ENCODE measurements around the gene CHMP6.

Gene CHMP6

DNA sequence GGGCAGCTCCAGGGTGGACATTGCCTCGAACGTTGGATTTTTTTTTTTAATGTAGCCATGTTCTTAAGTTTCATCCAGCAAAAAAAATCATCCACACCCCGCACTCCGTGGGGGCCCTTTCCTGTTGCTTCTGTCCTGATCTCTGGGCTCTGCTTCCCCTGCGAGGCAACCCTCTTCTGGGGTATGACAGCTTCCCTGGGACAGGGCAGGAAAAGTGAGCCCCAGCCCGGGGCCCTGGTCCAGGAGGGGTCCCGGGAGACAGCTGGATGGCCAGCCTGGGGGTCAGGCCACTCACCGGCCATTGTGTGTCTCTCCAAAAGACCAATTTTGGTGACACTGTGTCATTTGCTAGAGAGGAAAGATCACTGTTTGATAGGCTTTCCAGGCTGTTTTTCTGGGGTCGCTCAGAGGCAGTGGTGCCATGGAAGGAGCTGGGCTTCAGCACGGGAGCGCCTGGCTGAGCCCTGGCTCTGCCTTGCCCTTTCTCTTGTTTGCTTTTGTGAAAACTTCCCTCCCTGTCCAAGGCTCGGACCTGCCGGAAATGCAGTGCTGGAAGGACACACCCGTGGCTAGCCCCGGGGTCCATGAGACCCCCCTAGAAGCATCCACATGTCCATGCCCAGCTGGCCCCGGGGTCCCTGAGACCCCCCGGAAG, 41.0 kb upstream of the CHMP6 start:
- H3K4me1 ChIP-seq (ENCODE audit: insufficient read depth, low read length), result no peaks in the 10 kb centered on the region
- H3K4me3 ChIP-seq (ENCODE audit: low read length), result no peak overlapping the region
- peaks cover 33% of the 10 kb centered on the region for H3K36me3 ChIP-seq (ENCODE audit: insufficient read depth, low read length)
- no peaks in the 10 kb centered on the region for H3K27me3 ChIP-seq (ENCODE audit: insufficient read depth, low read length)
- H3K9me3 ChIP-seq (ENCODE audit: low read length), result peaks cover 14% of the 10 kb centered on the region
- H2AFZ ChIP-seq (ENCODE audit: low read depth, low read length), result no peak overlapping the region

DNA sequence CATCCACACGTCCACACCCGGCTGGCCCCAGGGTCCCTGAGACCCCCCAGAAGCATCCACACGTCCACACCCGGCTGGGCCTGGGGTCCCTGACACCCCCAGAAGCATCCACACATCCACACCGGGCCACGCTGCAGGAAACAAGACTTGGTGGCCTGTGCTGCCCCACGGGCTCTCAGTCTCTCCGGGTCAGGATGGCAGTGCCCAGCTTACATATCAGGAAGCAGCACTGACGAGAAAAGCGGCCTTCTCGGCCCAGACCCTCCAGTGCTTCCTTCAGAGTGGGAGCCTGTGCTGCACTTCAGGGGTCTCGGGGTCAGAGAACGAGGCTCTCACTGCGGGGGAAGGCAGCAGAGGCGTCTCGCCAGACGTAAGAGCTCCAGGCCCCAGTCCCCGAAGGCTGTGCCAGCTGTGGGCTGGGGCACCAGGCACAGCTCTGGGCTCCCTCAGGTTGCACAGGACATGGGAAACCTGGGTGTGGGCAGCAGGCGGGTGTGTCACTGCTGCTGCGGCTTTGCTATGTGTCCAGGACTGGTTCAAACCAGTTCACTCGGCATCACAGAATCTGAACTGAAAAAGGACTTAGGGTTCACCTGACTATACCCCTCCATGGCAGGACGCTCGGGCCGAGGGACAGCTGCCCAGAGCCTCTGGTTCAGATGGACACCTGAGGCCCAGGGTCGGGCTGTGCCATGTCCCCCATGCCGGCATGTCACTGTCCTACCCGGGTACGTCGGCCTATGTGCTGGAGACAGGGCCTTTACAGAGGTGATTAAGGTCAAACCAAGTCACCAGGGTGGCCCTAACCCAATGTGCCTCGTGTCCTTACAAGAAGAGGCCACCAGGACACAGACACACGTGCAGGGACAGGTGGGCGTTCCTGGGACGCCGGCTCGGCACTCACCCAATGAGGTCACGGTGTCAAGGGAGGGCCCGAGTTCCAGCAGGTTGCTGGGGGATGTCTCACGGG, 40.2 kb upstream of the CHMP6 start:
- Histone ChIP-seq H3K9me3 (ENCODE audit: low read length) (peaks cover 7% of the 10 kb centered on the region), H3K27me3 (ENCODE audit: insufficient read depth, low read length) (no peaks in the 10 kb centered on the region), H3K4me3 (ENCODE audit: low read length) (no peak overlapping the region), H3K4me1 (ENCODE audit: insufficient read depth, low read length) (no peaks in the 10 kb centered on the region), H3K36me3 (ENCODE audit: insufficient read depth, low read length) (peaks cover 26% of the 10 kb centered on the region), H2AFZ (ENCODE audit: low read depth, low read length) (no peak overlapping the region)

DNA sequence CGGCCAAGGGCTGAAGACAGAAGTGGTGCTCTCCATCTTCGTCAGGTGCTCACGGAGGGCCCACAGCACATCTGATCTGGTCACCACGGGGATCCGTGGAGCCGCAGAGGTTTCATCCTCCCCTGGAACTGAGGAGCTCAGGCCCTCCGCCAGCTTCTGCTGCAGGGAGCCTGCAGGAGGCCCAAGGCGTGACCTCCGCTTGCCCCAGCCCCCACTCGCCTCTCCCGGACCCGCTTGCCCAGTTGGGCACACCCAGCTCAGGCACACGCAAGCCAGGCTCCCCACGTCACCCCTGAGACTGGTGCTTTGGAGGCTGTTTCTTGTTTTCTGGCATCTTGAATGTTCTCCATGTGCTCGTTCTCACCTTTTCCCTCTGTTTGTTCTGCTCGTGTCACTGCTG, 39.4 kb upstream of the CHMP6 start:
- H3K4me1 ChIP-seq (ENCODE audit: insufficient read depth, low read length), result no peaks in the 10 kb centered on the region
- no peak overlapping the region for H2AFZ ChIP-seq (ENCODE audit: low read depth, low read length)
- peaks cover 5% of the 10 kb centered on the region for H3K9me3 ChIP-seq (ENCODE audit: low read length)
- no peak overlapping the region for H3K4me3 ChIP-seq (ENCODE audit: low read length)
- H3K27me3 ChIP-seq (ENCODE audit: insufficient read depth, low read length), result no peaks in the 10 kb centered on the region
- H3K36me3 ChIP-seq (ENCODE audit: insufficient read depth, low read length), result peaks cover 17% of the 10 kb centered on the region

DNA sequence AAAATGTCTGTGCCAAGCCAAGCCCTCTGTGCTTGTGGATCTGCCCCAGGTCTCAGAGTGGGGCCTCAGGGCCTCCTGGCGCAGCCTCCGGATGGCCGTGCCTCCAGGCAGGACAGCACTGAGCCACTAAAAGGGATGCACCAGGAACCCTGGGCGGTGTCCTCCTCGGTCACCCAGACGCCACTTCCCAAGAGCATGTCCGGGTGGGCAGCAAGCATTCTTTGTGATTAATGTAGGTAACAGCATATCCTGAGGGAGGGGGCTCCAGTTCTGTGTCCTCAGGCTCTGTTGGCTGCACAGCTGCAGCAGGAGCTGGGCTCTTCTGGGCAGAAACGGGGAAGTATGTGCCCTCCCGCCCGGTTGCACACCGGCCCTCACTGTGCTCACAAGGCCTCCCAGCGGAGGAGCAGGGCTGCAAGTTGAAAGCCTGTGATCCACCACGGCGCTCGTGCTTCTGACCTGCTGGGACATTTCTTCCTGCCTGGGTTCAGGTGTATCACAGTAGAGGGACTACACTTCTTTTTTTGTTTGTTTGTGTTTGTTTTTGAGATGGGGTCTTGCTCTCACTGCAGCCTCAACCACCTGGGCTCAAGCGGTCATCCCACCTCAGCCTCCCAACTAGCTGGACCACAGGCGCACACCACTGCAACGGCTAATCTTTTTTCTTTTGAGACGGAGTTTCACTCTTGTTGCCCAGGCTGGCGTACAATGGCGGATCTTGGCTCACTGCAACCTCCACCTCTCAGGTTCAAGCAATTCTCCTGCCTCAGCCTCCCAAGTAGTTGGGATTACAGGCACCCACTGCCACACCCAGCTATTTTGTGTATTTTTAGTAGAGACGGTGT, 37.9 kb upstream of the CHMP6 start:
- no peaks in the 10 kb centered on the region for H3K4me1 ChIP-seq (ENCODE audit: insufficient read depth, low read length)
- H3K9me3 ChIP-seq (ENCODE audit: low read length), result peaks cover 5% of the 10 kb centered on the region
- no peak overlapping the region for H3K4me3 ChIP-seq (ENCODE audit: low read length)
- peaks cover 11% of the 10 kb centered on the region for H3K36me3 ChIP-seq (ENCODE audit: insufficient read depth, low read length)
- no peak overlapping the region for H2AFZ ChIP-seq (ENCODE audit: low read depth, low read length)
- no peaks in the 10 kb centered on the region for H3K27me3 ChIP-seq (ENCODE audit: insufficient read depth, low read length)

- Histone ChIP-seq H3K4me3 (ENCODE audit: low read length) (no peak overlapping the region), H3K27me3 (ENCODE audit: insufficient read depth, low read length) (no peaks in the 10 kb centered on the region), H3K4me1 (ENCODE audit: insufficient read depth, low read length) (no peaks in the 10 kb centered on the region), H3K36me3 (ENCODE audit: insufficient read depth, low read length) (peaks cover 8% of the 10 kb centered on the region), H3K9me3 (ENCODE audit: low read length) (peaks cover 5% of the 10 kb centered on the region), H2AFZ (ENCODE audit: low read depth, low read length) (no peak overlapping the region)
Measured at GRCh38 chr17:80955078-80955477, 36.6 kb upstream of the CHMP6 start.

DNA sequence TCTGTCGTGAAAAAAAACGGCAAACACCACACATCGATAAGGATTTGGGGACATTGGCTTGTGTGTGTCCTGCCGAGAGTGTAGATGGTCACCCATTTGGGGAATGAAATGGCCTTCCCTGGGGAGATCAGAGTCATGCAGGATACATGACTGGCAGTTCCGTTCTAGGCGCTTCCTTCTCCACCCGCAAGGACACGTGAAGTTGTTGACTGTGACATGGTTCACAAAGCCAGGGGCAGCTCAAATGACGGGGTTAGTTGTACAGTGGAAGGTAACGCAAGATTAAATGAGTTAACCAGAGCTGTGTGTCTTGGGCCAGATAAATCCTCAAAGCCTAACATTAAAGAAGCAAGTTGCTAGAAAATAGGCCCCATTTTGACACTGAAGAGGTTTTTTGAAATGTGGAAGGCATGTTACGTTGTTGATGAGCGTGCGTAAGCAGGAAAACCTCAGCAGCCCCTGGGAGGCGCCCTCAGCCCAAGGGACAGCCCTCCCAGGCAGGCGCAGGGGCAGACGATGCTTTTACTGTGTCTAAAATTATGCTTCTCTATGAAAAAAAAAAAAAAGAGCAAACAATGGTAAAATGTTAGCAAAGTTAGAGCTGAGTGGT, 35.9 kb upstream of the CHMP6 start:
- peaks cover 5% of the 10 kb centered on the region for H3K9me3 ChIP-seq (ENCODE audit: low read length)
- no peaks in the 10 kb centered on the region for H3K27me3 ChIP-seq (ENCODE audit: insufficient read depth, low read length)
- no peak overlapping the region for H3K4me3 ChIP-seq (ENCODE audit: low read length)
- peaks cover 6% of the 10 kb centered on the region for H3K36me3 ChIP-seq (ENCODE audit: insufficient read depth, low read length)
- H3K4me1 ChIP-seq (ENCODE audit: insufficient read depth, low read length), result no peaks in the 10 kb centered on the region
- no peak overlapping the region for H2AFZ ChIP-seq (ENCODE audit: low read depth, low read length)

DNA sequence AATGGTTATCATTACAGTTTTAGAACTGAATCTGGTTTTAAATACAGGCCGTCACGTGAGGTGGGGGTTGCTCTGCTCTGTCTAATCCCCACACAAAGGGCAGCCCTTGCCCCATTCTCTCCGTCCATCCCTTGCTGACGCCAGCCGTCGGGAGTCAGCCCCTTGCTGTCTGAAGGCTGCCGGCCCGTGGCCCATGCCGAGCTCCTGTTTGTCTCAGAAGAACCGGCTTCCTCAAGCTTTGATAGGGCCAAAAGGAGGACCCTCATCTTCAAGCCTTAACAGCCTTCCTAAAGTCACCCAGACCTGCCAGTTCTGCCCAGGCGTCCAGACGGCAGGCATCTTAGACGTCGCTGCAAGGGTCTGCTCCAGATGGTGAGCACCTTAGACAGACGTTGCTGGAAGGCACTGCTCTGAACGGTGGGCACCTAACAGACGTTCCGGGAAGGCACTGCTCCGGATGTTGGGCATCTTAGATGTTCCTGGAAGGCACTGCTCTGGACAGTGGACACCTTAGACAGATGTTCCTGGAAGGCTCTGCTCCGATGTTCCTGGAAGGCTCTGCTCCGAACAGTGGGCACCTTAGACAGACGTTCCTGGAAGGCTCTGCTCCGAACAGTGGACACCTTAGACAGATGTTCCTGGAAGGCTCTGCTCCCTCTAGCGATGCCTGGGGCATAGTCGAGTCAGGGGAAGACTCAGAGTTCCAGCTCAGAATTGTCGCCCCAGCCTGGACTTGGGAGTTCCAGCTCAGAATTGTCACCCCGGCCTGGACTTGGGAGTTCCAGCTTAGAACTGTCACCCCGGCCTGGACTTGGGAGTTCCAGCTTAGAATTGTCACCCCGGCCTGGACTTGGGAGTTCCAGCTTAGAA, 35.1 kb upstream of the CHMP6 start:
- Histone ChIP-seq H3K27me3 (ENCODE audit: insufficient read depth, low read length) (no peaks in the 10 kb centered on the region), H3K4me1 (ENCODE audit: insufficient read depth, low read length) (no peaks in the 10 kb centered on the region), H3K36me3 (ENCODE audit: insufficient read depth, low read length) (peaks cover 2% of the 10 kb centered on the region), H2AFZ (ENCODE audit: low read depth, low read length) (no peak overlapping the region), H3K9me3 (ENCODE audit: low read length) (peaks cover 5% of the 10 kb centered on the region), H3K4me3 (ENCODE audit: low read length) (no peak overlapping the region)

- H3K9me3 ChIP-seq (ENCODE audit: low read length), result peaks cover 5% of the 10 kb centered on the region
- H3K36me3 ChIP-seq (ENCODE audit: insufficient read depth, low read length), result no peaks in the 10 kb centered on the region
- no peaks in the 10 kb centered on the region for H3K27me3 ChIP-seq (ENCODE audit: insufficient read depth, low read length)
- H2AFZ ChIP-seq (ENCODE audit: low read depth, low read length), result no peak overlapping the region
- H3K4me1 ChIP-seq (ENCODE audit: insufficient read depth, low read length), result no peaks in the 10 kb centered on the region
- no peak overlapping the region for H3K4me3 ChIP-seq (ENCODE audit: low read length)
Measured at GRCh38 chr17:80957461-80957941, 34.1 kb upstream of the CHMP6 start.

DNA sequence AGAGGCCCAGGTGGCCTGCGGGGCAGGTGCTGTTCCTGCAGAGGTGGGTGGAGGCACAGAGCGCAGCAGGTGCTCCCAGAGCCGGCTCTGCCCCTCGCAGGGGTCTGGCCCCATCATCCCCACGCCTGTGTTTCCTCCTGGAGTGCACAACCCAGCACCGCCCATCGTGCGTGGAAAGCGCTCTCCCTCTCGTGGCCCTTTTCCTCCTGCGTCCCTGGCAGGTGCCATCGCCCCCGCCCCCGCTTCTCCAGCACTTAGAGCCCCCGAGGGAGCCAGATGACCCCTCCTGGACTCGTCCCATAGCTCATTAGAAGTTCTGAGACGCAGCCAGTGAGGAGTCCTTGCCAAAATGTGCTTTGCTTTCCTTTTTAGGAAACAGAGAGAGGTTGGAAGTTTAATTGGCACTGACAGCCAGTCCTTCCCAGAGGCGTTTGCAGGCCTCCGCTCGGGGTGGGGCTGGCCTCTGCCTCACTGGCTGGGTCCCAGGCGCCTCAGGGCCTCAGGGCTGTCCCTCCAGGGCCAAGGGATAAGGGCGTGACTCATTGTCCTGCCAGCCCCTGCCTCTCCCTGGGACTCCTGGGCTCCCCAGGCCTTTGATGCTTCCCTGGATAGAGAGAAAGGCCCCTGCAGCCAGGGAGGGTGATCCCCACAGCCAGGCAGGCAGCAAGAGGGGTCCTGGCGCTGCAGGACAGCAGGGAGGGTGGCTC, 32.2 kb upstream of the CHMP6 start:
- Histone ChIP-seq H3K27me3 (ENCODE audit: insufficient read depth, low read length) (no peaks in the 10 kb centered on the region), H3K4me1 (ENCODE audit: insufficient read depth, low read length) (no peaks in the 10 kb centered on the region), H2AFZ (ENCODE audit: low read depth, low read length) (no peak overlapping the region), H3K36me3 (ENCODE audit: insufficient read depth, low read length) (no peaks in the 10 kb centered on the region), H3K4me3 (ENCODE audit: low read length) (no peak overlapping the region), H3K9me3 (ENCODE audit: low read length) (peaks cover 2% of the 10 kb centered on the region)

GRCh38 chr17:80960037-80960796, 31.4 kb upstream of the CHMP6 start:
- no peaks in the 10 kb centered on the region for H3K27me3 ChIP-seq (ENCODE audit: insufficient read depth, low read length)
- H3K36me3 ChIP-seq (ENCODE audit: insufficient read depth, low read length), result peaks cover 1% of the 10 kb centered on the region
- no peaks in the 10 kb centered on the region for H3K9me3 ChIP-seq (ENCODE audit: low read length)
- no peak overlapping the region for H2AFZ ChIP-seq (ENCODE audit: low read depth, low read length)
- no peak overlapping the region for H3K4me3 ChIP-seq (ENCODE audit: low read length)
- H3K4me1 ChIP-seq (ENCODE audit: insufficient read depth, low read length), result no peaks in the 10 kb centered on the region
